Loucy (cell line): ENCODE measurements around the gene ZNF277.

ENCODE experiments used
- H2AFZ ChIP-seq: fragments of 200-600 bp; sonication (generic); 2 replicates; pipeline ENCODE4 v1.6.0; 2016; ENCODE audit warnings: antibody characterized with exemption, mild to moderate bottlenecking, low read length, moderate library complexity
- H3F3A ChIP-seq: fragments of 200-600 bp; 2 replicates; pipeline ENCODE4 v1.6.0; 2016; ENCODE audit warnings: antibody characterized with exemption, low read depth, mild to moderate bottlenecking
- H3K27me3 ChIP-seq: fragments of 200-600 bp; sonication (generic); 2 replicates; pipeline ENCODE4 v1.6.1; 2014; ENCODE audit warnings: low read length, mild to moderate bottlenecking; ENCODE audit not compliant: insufficient read depth, poor library complexity, severe bottlenecking
- H3K36me3 ChIP-seq: fragments of 200-600 bp; sonication (generic); 2 replicates; pipeline ENCODE4 v1.6.1; 2016; ENCODE audit warnings: low read length; ENCODE audit not compliant: insufficient read depth
- H3K4me1 ChIP-seq: fragments of 200-600 bp; sonication (generic); 2 replicates; pipeline ENCODE4 v1.5.1; 2014; ENCODE audit warnings: low read length, mild to moderate bottlenecking; ENCODE audit not compliant: insufficient read depth, poor library complexity, severe bottlenecking
- H3K4me2 ChIP-seq: fragments of 200-600 bp; sonication (generic); 2 replicates; pipeline ENCODE4 v1.6.0; 2014; ENCODE audit warnings: antibody characterized with exemption, low read length, low read depth, mild to moderate bottlenecking; ENCODE audit not compliant: poor library complexity, severe bottlenecking
- H3K4me3 ChIP-seq: fragments of 200-600 bp; sonication (generic); 2 replicates; pipeline ENCODE4 v1.5.1; 2014; ENCODE audit warnings: low read length, mild to moderate bottlenecking, mixed read lengths; ENCODE audit not compliant: poor library complexity, severe bottlenecking
- H3K79me2 ChIP-seq: fragments of 200-600 bp; sonication (generic); 2 replicates; pipeline ENCODE4 v1.6.1; 2014; ENCODE audit warnings: low read length; ENCODE audit not compliant: insufficient read depth
- H3K9ac ChIP-seq: fragments of 200-600 bp; sonication (generic); 2 replicates; pipeline ENCODE4 v1.6.0; 2014; ENCODE audit warnings: mild to moderate bottlenecking, low read depth, low read length, moderate library complexity; ENCODE audit not compliant: poor library complexity, severe bottlenecking
- H3K9me2 ChIP-seq: fragments of 200-600 bp; sonication (generic); replicated peaks from 2 replicates; pipeline ENCODE4 v1.6.1; 2016; ENCODE audit warnings: low read depth, low read length, mixed read lengths
- H3K9me3 ChIP-seq: fragments of 200-600 bp; sonication (generic); 2 replicates; pipeline ENCODE4 v1.6.1; 2014; ENCODE audit warnings: mild to moderate bottlenecking, antibody characterized with exemption, low read length, low read depth; ENCODE audit not compliant: insufficient read depth
- H4K20me1 ChIP-seq: fragments of 200-600 bp; sonication (generic); 2 replicates; pipeline ENCODE4 v1.6.0; 2014; ENCODE audit warnings: antibody characterized with exemption, low read length, mild to moderate bottlenecking; ENCODE audit not compliant: insufficient read depth, poor library complexity, severe bottlenecking
- EZH2phosphoT487 ChIP-seq: fragments of 200-600 bp; IDR thresholded peaks from 2 replicates; pipeline ENCODE4 v1.6.1; 2018; ENCODE audit warnings: antibody characterized with exemption, mild to moderate bottlenecking, moderate library complexity, borderline replicate concordance
- TF ChIP-seq, protein P1 (sequence below): fragments of 200-600 bp; sonication (generic); conservative IDR thresholded peaks from 2 replicates; pipeline ENCODE4 v1.5.1; 2014; ENCODE audit warnings: mild to moderate bottlenecking, antibody characterized with exemption, low read length

Gene ZNF277, protein sequence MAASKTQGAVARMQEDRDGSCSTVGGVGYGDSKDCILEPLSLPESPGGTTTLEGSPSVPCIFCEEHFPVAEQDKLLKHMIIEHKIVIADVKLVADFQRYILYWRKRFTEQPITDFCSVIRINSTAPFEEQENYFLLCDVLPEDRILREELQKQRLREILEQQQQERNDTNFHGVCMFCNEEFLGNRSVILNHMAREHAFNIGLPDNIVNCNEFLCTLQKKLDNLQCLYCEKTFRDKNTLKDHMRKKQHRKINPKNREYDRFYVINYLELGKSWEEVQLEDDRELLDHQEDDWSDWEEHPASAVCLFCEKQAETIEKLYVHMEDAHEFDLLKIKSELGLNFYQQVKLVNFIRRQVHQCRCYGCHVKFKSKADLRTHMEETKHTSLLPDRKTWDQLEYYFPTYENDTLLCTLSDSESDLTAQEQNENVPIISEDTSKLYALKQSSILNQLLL

DNA sequence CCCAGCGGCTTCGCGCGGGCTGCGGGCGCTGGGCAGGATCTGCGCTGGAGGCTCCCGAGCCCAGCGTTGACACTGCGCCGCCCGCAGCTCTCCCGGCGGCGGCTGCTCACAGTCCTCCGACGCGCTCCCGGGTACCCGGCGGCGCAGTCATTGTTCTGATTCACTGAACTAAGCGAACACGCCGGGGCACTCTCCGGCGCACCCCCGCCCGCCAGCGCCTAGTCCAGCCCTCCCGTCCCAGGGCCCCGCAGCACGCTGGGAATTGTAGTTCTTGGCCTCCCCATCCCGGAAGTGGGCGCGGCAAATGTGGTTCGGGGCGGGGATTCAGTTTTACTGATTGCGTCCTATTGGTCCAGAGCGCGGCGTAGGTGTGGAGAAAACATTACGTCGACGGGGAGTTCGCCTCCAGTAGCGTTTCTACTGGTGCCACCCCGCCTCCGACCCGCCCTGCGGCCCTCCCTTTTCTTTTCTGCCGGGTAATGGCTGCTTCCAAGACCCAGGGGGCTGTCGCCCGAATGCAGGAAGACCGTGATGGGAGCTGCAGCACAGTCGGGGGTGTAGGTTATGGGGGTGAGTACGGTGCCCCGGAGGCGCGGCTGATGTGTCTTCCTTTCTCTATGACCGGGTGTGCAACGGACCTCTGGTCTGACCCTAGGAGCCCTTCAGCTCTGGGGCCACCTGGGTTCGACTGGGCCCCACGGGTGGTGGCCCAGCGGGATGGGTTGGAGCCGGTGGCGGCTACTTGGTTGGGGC is at the start of gene ZNF277, which contains the start of gene DOCK4:
ZNF277 (plus strand) TSS at position 458 of the 753 bp plus-strand sequence; CDS start at position 480, 22 bp downstream.
DOCK4 (minus strand) TSS at position 162 of the 753 bp plus-strand sequence. CDS start 261 bp downstream, outside the sequence.
- no peaks in the 10 kb centered on the region for H3K9me2 ChIP-seq
- peak within 1 kb of the TSS; percentile 98 for H2AFZ ChIP-seq
- H3K4me2 ChIP-seq, result peak within 1 kb of the TSS; percentile 100
- H4K20me1 ChIP-seq, result peaks cover 6% of the 10 kb centered on the region
- no peaks in the 10 kb centered on the region for H3K9me3 ChIP-seq
- no peak for TF ChIP-seq EZH2phosphoT487
- TF ChIP-seq, protein P1, sequence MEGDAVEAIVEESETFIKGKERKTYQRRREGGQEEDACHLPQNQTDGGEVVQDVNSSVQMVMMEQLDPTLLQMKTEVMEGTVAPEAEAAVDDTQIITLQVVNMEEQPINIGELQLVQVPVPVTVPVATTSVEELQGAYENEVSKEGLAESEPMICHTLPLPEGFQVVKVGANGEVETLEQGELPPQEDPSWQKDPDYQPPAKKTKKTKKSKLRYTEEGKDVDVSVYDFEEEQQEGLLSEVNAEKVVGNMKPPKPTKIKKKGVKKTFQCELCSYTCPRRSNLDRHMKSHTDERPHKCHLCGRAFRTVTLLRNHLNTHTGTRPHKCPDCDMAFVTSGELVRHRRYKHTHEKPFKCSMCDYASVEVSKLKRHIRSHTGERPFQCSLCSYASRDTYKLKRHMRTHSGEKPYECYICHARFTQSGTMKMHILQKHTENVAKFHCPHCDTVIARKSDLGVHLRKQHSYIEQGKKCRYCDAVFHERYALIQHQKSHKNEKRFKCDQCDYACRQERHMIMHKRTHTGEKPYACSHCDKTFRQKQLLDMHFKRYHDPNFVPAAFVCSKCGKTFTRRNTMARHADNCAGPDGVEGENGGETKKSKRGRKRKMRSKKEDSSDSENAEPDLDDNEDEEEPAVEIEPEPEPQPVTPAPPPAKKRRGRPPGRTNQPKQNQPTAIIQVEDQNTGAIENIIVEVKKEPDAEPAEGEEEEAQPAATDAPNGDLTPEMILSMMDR, result no peak
- H3K4me3 ChIP-seq, result peak within 1 kb of the TSS; percentile 96
- no peaks in the 10 kb centered on the region for H3K36me3 ChIP-seq
- peaks cover 35% of the 10 kb centered on the region for H3K4me1 ChIP-seq
- H3K27me3 ChIP-seq, result no peaks in the 10 kb centered on the region
- peaks cover 37% of the 10 kb centered on the region for H3K79me2 ChIP-seq
- H3K9ac ChIP-seq, result peak within 1 kb of the TSS; percentile 81
- no peaks in the 10 kb centered on the region for H3F3A ChIP-seq

DNA sequence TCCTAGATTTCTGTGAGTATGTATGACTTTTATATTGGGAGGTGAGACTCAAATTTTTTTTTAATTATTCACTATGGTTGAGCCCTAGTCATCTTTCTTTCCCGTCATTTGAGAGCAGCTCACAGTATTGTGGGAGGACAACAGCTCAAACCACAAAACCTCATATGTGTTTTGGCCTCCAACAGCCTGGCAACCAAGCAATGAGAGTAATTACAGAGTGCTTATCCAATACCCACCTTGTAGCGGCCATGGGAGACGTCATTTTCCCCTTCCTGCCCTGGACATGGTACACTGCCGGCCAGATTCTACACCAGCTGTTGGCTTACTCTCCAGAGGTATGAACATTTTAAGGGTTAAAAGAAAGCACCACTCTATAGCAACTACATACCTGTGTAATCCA is 49.4 kb upstream of the ZNF277 start:
- no peaks in the 10 kb centered on the region for H3K36me3 ChIP-seq
- H3K4me3 ChIP-seq, result peak overlapping the region; percentile 32
- no peaks in the 10 kb centered on the region for H4K20me1 ChIP-seq
- no peaks in the 10 kb centered on the region for H3K79me2 ChIP-seq
- H3K4me1 ChIP-seq, result peaks cover 46% of the 10 kb centered on the region
- no peaks in the 10 kb centered on the region for H3K27me3 ChIP-seq
- H3K9me3 ChIP-seq, result no peaks in the 10 kb centered on the region
- H3K4me2 ChIP-seq, result peak overlapping the region; percentile 54
- no peaks in the 10 kb centered on the region; the same call in 1 of the 2 replicates for H3F3A ChIP-seq
- no peaks in the 10 kb centered on the region for H3K9me2 ChIP-seq
- H3K9ac ChIP-seq, result no peak overlapping the region
- H2AFZ ChIP-seq, result no peak overlapping the region
- TF ChIP-seq EZH2phosphoT487, result no peak
- TF ChIP-seq, protein P1, result no peak

DNA sequence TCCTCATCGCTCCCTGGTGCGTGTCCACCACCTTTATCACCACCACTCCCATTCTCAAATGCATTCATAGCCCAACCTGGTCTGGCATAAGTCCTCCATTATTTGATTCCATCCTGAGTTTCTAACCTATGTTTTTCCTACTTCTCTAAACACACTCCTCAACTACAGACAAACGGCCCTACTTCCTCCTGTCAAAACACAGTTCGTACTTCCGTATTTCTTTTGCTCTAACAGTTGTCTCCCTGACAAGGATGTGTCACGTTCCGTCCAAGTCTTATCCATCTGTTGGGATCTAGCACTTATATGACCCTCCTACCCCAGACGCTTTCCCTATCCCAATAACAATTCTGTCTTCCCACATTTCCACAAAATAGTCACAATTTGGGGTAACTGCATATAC is 47.1 kb upstream of the ZNF277 start:
- Histone ChIP-seq H3K9me3 (no peaks in the 10 kb centered on the region), H3K36me3 (no peaks in the 10 kb centered on the region), H3K4me2 (no peak overlapping the region), H3K9me2 (no peaks in the 10 kb centered on the region), H4K20me1 (no peaks in the 10 kb centered on the region), H3K4me1 (peaks cover 51% of the 10 kb centered on the region), H3K27me3 (no peaks in the 10 kb centered on the region), H3F3A (no peaks in the 10 kb centered on the region; the same call in 1 of the 2 replicates), H3K79me2 (no peaks in the 10 kb centered on the region), H3K4me3 (no peak overlapping the region), H2AFZ (no peak overlapping the region), H3K9ac (no peak overlapping the region)
- no peak for TF ChIP-seq EZH2phosphoT487
- TF ChIP-seq, protein P1, result no peak
